ENCODE results near the gene GOLGA6B. TPM values are rescaled to one million over a fixed set of nuclear protein-coding genes. Genes with fewer than 3 reads are reported as not detected.
"Not testable (repeated sequence)": the region's sequence is repeated elsewhere in the genome, so short reads cannot be mapped to it uniquely, and the experiment has no call there.

Gene GOLGA6B, protein sequence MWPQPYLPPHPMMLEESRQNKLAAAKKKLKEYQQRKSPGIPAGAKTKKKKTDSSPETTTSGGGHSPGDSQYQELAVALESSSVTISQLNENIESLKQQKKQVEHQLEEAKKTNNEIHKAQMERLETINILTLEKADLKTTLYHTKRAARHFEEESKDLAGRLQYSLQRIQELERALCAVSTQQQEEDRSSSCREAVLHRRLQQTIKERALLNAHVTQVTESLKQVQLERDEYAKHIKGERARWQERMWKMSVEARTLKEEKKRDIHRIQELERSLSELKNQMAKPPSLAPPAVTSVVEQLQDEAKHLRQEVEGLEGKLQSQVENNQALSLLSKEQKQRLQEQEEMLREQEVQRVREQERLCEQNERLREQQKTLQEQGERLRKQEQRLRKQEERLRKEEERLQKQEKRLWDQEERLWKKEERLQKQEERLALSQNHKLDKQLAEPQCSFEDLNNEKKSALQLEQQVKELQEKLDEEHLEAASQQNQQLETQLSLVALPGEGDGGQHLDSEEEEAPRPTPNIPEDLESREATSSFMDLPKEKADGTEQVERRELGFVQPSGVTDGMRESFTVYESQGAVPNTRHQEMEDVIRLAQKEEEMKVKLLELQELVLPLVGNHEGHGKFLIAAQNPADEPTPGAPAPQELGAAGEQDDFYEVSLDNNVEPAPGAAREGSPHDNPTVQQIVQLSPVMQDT
- not detected for total RNA-seq

DNA sequence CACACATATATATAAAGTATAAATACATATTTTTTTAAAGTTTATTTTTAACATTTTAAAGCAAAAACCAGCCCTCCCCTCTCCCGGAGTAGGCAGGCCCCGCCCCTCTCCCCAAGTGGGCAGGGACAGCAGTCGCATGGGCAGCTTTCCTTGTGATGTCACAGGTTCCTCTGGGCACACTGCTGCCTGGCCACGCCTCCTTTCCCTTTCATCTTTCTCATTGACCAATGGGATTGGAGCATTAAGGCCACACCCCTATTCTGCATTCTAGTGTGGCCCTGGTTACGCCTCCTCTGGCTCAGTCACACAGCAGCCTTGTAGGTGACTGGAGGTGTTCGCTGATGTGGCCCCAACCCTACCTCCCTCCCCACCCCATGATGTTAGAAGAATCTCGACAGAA, at the start of gene GOLGA6B:
TSS of gene GOLGA6B (plus strand) at position 301 of the 400 bp plus-strand sequence. CDS start at position 342, 41 bp downstream.
- ATAC-seq, result not testable (repeated sequence)

DNA sequence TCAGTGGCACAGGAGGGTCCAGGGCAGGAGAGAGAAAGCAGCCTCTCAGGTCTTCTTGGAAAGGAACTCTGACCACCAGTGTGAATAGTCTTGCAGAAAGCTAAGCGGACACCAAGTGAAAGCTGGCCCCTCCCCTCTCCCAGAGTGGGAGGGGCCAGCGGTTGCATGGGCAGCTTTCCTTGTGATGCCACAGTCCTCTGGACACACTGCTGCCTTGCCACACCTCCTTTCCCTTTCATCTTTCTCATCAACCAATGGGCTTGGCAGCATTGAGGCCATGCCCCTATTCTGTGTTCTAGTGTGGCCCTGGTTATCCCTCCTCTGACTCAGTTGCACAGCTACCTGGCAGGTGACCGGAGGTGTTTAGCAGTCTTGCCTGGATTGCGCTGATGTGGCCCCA, 49.7 kb upstream of the GOLGA6B start:
- ATAC-seq, result no peak

- not testable (repeated sequence) for ATAC-seq
Observed at GRCh38 chr15:72608084-72608483, 46.4 kb upstream of the GOLGA6B start.

GRCh38 chr15:72609862-72610261, 44.6 kb upstream of the GOLGA6B start:
- ATAC-seq, result no peak

GRCh38 chr15:72612324-72612723, 42.2 kb upstream of the GOLGA6B start:
- not testable (repeated sequence) for ATAC-seq

DNA sequence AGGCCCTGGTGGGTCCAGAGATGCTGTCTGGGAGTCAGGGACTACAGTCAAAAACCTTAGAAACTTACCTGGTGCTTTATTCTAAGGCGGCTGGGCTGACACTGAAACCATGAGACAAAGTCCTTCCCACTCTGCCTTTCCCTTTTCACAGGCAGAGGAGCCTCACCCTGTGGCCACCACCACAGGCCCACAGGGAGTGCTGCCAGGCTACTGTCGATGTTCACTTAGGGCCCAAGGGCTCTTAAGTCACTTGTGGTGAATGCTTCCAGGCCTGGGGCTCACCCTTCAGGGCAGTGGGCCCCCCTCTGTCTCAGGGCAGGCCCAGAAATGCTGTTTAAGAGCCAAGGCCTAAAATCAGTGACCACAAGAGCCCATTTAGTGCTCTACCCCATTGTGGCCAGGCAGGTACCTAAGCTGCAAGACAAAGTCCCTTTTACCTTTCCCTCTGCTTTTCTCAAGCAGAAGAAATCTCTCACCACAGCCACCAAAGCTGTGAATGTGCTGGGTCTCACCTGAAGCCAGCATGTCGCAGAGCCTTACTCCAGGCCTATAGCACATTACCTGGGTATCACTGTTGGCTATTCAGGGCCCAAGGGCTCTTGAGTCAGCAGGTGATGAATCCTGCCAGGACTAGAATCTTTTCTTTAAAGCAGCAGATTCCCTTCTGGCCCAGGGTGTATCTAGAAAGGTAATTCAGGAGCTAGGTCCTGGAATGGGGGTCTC, 39.5 kb upstream of the GOLGA6B start:
- ATAC-seq, result no peak

GRCh38 chr15:72615533-72616233, 38.8 kb upstream of the GOLGA6B start:
- not testable (repeated sequence) for ATAC-seq

DNA sequence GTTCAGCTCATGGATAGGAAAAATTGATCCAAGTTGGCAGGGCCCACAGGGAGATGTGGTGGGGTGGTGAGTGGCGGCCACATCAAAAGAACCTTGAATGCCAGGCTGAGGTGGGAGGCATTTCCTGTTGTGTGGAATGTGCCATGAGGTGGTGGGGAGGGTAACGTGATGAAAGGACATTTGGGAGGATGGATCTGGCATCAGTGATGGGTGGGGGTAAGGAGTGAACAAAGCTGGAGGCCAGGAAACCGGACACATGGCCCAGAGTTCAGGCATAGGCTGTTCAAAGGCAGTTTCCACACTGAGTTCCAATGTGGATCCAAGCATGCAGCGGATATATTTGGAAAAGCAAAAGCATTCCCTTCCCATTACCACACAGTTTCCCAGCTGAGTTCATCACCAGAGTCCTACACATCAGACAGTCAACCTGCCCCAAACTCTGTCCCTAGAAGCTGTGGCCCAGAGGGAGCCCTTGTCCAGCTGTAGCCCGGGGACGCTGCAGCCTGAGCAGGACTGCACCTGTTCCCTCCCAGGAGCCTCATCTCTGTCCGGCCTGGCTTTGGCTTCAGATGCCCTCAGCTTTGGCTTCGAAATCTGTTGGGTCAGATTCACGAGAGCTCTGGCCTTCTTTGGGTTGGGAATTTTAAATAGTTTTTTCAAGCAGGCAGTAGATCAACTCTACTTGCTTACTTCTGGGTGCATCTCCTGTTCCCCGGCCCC, 37.8 kb upstream of the GOLGA6B start:
- ATAC-seq, result no peak

DNA sequence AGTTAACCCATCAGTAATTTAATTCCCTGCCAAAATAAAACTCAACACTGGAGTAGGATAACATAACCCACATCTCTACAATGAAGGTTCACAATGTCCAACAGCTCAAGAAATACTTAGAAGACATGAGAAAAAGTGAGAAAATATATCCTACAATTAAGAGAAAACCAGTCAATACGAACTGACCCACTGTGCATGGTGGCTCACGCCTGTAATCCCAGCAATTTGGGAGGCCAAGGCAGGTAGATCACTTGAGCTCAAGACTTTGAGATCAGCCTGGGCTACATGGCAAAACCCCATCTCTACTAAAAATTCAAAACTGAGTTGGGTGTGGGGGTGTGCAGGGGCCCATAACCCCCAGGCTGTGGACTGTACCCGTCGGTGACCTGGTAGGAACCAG, 30.6 kb upstream of the GOLGA6B start:
- not testable (repeated sequence) for ATAC-seq

GRCh38 chr15:72626153-72626552, 28.3 kb upstream of the GOLGA6B start:
- ATAC-seq, result not testable (repeated sequence)

DNA sequence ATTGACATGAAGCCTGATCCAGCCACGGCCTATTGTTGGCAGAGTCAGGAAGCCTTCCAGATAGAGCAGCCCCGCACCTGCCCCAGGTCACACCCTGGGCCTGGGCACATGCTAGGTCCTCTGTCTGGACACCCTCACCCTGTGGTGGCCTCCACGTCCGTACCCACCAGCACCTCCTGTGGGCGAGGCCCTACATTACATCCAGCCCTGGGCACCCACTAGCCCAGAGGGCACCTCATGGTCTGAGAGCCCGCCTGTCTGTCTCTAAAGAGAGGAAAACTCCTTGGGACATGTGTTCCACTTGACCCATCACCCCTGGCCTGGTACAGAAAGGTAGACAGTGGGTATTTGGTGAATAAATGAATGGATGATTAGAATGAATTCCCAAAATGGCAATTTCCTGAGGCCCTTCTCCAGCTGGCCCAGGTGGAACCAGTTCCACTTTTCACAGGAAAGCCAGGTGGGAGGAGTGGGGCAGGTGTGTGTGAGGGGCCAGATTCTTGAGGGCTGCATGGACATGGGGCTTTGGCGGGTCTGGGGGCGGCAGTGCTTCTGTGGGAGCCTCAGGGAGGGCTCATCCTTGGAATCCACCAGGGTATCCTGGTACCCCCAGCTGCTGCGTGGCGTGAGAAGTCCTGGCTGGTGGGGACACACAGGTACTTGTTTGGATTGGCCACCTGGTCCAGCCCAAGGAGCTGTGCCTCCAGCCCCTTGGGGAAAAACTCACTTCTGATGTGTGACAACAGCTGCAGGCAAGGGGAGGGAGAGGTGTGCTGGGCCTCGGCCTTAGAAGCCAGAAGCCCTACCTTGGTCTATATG, 26.0 kb upstream of the GOLGA6B start:
- ATAC-seq, result not testable (repeated sequence)

DNA sequence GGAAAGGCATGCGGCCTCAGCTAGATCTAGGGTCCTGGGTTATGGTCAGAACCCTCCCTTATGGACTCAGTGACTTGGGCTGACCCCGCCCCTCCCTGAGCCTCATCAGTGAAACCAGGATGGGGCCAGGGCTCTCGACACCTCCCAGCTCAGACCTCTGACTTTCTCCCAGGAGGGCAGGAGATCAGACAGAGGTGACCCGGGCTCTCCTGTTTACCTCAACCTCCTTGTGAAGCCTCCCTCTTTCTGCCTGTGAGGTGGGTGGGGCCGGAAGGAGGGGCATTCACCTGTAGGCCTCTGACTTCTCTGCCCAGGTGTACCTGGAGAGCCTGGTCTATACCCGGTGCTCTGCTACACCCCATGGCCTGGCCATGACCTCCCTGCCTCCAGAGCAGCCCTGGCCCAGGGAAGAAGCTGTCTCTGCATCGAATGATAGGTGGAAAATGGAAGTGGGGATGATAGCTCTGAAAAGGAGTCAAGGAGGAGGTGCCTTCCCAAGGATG, 25.4 kb upstream of the GOLGA6B start:
- not testable (repeated sequence) for ATAC-seq

- ATAC-seq, result peak; percentile 75
Observed at GRCh38 chr15:72636519-72637282, 17.8 kb upstream of the GOLGA6B start.

- not testable (repeated sequence) for ATAC-seq
Observed at GRCh38 chr15:72639759-72640483, 14.6 kb upstream of the GOLGA6B start.

DNA sequence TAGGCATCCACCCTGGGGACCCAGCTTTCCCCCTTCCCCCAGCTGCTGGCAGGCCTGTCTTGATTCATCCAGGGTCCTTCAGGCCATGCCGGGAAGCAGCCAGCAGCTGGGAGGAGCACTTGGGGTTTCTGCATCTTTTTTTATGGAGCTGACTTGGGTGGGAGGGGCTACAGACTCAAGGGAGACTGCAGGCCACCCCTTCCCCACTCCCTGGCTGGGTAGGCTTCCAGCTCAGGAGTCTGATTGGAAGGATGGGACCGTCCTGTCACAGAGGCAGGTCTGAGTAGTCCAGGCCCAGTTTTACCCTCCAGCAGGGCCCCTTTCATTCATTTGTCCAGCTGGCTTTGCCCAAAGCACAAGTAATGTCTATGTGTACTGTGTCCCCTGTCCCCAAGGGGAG, 12.2 kb upstream of the GOLGA6B start:
- ATAC-seq, result not testable (repeated sequence)

DNA sequence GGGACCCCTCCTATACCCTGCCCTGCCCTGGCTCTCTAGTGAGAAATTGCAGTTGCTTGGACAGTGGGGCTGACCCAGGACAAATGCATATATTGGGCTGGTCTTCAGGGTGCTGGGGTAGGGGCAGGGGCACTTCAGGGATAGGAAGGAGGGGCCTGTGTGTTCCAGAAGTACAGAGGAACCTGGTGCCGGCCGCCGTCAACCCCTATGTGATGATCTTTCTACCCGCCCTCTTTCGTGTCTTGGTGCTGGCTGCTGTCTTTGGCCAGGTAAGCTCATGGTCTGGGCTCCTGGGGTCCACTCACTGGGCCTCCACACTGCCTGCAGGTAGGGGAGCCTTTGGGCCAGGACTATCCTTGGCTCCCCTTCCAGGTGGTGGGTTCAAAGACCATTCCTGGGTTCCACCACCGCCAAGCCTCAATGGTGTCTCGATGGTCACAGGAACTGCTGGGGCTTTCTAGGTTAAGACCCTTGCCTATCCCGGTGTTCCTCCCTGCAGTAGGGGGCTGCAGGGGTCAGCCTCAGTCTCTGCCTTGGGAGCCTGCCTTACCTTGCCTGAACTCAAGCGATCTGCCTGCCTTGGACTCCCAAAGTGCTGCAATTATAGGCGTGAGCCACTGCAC, 5.8 kb upstream of the GOLGA6B start:
- ATAC-seq, result not testable (repeated sequence)

DNA sequence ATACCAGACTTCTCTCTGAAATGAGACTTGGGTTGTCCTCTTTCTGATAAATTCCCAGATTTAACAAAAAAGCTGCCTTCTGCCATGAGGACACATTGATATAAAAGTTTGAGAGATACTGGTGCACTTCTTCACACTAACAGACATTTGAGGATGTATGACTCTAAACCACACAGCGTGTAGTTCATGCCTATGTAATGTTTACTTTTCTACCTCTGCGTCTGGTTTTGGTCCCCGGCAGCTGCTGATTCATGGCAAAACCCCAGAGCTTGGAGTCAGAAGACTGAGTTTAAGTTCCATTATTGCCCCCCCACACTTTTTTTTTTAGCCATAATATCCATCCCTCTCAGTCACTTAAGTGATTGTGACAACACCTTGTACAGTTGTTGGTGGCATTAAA, 1.5 kb downstream of the GOLGA6B start:
- ATAC-seq, result not testable (repeated sequence)

DNA sequence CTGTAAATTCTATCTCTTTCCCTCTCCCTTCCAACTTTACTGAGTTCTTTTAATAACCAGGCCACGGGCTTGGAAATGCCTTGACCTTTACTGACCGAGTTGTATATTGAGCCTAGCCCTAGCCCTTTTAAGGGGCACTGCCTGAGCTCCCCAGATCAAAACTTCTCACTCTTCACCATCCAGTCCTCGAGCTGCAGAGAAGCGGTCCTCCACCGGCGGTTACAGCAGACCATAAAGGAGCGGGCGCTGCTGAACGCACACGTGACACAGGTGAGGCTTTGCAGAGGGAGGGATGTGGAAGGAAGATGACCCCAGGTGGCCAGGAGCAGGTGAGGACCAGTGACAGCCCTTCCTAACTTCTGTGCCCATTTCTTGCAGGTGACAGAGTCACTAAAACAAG, 6.6 kb downstream of the GOLGA6B start:
- not testable (repeated sequence) for ATAC-seq

GRCh38 chr15:72663931-72664330, 9.4 kb downstream of the GOLGA6B start:
- ATAC-seq, result not testable (repeated sequence)

All from esophagus mucosa (tissue), 1 donor.